Coronary artery (tissue), 2 donors: ENCODE results near the gene C5orf46.
A peak's percentile ranks its signal among the peaks of the same experiment; 100 is the strongest.

Experiments used
- DNase-seq: peaks from one replicate; pipeline ENCODE4 v3.0.0-alpha.2; 2017; ENCODE audit warnings: low spot score
- H3K27ac ChIP-seq, 2 donors: fragments of 200-600 bp; sonication (generic); one replicate each; pipeline ENCODE4 v1.5.1; 2016 to 2019
- H3K4me3 ChIP-seq: fragments of 200-600 bp; sonication (generic); 2 replicates; pipeline ENCODE4 v1.5.1; 2016; ENCODE audit warnings: mild to moderate bottlenecking, moderate library complexity
- TF ChIP-seq, protein P1 (sequence below): fragments of 200-600 bp; sonication (generic); IDR thresholded peaks from one replicate; pipeline ENCODE4 v1.5.1; 2019; ENCODE audit warnings: antibody characterized with exemption

The C5orf46 gene

DNA sequence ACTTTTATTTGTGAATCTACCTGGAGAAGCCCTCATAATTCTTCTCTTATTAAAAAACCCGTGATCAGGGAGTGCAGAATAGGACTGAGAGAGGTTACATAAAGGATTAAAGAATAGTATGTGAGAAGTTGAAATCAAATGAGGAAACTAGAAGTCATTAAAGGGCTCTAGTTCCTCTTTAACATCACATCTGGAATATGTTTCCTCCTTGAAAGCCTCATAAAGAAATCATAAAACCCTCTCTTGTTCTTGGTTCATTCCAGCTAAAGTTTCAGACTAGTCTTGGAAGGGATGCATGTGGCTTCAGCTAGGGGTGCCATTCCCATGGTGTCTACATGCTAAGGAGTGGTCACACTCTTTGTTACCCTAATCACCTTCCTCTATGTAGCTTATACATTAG, 5.7 kb upstream of the C5orf46 start:
- H3K27ac ChIP-seq = peak overlapping the region; percentile 8 to 31
- DNase-seq = no peak
- H3K4me3 ChIP-seq = no peak overlapping the region
- TF ChIP-seq, protein P1, sequence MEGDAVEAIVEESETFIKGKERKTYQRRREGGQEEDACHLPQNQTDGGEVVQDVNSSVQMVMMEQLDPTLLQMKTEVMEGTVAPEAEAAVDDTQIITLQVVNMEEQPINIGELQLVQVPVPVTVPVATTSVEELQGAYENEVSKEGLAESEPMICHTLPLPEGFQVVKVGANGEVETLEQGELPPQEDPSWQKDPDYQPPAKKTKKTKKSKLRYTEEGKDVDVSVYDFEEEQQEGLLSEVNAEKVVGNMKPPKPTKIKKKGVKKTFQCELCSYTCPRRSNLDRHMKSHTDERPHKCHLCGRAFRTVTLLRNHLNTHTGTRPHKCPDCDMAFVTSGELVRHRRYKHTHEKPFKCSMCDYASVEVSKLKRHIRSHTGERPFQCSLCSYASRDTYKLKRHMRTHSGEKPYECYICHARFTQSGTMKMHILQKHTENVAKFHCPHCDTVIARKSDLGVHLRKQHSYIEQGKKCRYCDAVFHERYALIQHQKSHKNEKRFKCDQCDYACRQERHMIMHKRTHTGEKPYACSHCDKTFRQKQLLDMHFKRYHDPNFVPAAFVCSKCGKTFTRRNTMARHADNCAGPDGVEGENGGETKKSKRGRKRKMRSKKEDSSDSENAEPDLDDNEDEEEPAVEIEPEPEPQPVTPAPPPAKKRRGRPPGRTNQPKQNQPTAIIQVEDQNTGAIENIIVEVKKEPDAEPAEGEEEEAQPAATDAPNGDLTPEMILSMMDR = no peak

- no peak for DNase-seq
- Histone ChIP-seq H3K4me3 (no peak overlapping the region), H3K27ac (peak overlapping the region in 1 of 2 donors; percentile 15)
- TF ChIP-seq, protein P1 = no peak
Measured at GRCh38 chr5:147911427-147911826, 5.1 kb upstream of the C5orf46 start.

GRCh38 chr5:147904110-147904509, 2.2 kb downstream of the C5orf46 start:
- no peak for DNase-seq
- no peak overlapping the region for H3K27ac ChIP-seq
- no peak overlapping the region for H3K4me3 ChIP-seq
- TF ChIP-seq, protein P1 = no peak

DNA sequence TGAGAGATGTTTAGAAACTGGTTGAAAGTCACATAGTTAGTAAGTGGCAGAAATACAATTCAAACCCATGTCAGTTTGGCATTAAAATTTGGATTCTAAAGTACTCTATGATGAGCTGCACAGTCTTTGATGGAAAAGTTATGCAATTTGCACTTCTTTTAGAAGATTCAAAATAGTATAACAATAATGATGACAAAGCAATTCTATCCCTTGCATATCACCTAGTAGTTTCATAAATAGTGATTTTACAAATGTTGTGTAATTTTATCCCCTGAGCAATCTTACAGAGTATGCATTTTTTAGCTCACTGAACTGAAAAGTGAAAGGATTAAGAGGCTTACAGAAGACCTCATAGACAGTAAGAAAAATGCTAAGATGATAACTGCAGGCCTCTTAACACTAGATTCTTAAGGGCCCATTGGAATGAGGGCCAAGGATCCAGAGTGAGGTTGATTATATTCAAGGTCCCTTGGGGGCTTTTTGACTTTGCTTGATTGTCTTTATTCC, 3.7 kb downstream of the C5orf46 start:
- H3K27ac ChIP-seq = no peak overlapping the region
- TF ChIP-seq, protein P1 = no peak
- no peak overlapping the region for H3K4me3 ChIP-seq
- no peak for DNase-seq

GRCh38 chr5:147901599-147902039, 4.7 kb downstream of the C5orf46 start:
- Histone ChIP-seq H3K27ac (peak overlapping the region; percentile 48 to 56), H3K4me3 (no peak overlapping the region)
- TF ChIP-seq, protein P1 = no peak
- no peak for DNase-seq

- TF ChIP-seq, protein P1 = no peak
- no peak overlapping the region for H3K4me3 ChIP-seq
- DNase-seq = no peak
- H3K27ac ChIP-seq = peak overlapping the region; percentile 6 to 40
Measured at GRCh38 chr5:147898875-147899401, 7.4 kb downstream of the C5orf46 start.

DNA sequence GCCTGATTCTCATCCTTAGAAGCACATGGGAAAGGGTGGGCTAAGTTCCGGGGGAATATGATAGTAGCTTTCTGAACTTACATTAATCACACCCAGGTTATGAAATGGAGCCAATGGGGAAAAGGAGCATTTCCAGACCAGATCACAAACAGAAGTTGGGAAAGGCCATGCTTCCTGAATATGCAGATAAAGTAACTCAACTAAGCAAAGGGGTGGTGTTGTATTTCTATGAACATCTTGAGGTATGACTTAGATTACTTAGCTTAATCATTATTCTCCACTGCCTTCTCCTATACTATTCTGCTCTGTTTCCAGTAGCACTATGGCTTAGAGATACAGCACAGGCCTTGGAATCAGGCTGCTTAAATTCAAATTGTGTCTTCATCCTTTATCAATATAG, 10.5 kb downstream of the C5orf46 start:
- TF ChIP-seq, protein P1 = no peak
- H3K4me3 ChIP-seq = no peak overlapping the region
- DNase-seq = no peak
- no peak overlapping the region for H3K27ac ChIP-seq
